Measurements from ENCODE around the gene DCUN1D2.
"Not testable (repeated sequence)": the region's sequence is repeated elsewhere in the genome, so short reads cannot be mapped to it uniquely, and the experiment has no call there.

- not testable (repeated sequence) for TF ChIP-seq CTCF (conservative IDR thresholded peaks at IDR 0.05); ZFX (IDR thresholded peaks at IDR 0.05)
Observed at GRCh38 chr13:113522438-113522837, 31.9 kb upstream of the DCUN1D2 start.
